ENCODE data around the gene SPRR1B.

DNA sequence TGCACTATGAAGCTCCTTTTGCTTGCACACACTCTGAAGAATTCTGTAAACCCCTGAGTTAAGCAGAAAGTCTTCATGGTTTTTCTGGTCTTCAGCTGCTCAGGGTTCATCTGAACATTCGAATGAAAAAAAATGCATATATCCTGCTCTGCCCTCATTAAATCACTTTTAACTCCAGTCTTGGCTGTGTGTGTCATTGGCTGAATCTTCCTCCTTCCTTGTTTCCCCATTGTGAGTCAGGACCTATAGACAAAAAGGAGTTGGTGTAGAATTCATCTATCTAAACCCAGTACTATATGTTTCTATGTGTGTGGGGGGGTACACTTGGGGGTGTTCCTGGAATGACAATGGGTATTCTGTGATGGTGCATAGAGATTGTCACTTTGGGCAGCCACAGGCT, 6.6 kb upstream of the SPRR1B start:
- TF ChIP-seq, protein P1, sequence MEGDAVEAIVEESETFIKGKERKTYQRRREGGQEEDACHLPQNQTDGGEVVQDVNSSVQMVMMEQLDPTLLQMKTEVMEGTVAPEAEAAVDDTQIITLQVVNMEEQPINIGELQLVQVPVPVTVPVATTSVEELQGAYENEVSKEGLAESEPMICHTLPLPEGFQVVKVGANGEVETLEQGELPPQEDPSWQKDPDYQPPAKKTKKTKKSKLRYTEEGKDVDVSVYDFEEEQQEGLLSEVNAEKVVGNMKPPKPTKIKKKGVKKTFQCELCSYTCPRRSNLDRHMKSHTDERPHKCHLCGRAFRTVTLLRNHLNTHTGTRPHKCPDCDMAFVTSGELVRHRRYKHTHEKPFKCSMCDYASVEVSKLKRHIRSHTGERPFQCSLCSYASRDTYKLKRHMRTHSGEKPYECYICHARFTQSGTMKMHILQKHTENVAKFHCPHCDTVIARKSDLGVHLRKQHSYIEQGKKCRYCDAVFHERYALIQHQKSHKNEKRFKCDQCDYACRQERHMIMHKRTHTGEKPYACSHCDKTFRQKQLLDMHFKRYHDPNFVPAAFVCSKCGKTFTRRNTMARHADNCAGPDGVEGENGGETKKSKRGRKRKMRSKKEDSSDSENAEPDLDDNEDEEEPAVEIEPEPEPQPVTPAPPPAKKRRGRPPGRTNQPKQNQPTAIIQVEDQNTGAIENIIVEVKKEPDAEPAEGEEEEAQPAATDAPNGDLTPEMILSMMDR (IDR thresholded peaks at IDR 0.05; ENCODE audit: insufficient read depth, low read length) = no peak
- TF ChIP-seq POLR2AphosphoS5 (IDR thresholded peaks at IDR 0.05; ENCODE audit: low read depth) = no peak
- TF ChIP-seq, protein P2, sequence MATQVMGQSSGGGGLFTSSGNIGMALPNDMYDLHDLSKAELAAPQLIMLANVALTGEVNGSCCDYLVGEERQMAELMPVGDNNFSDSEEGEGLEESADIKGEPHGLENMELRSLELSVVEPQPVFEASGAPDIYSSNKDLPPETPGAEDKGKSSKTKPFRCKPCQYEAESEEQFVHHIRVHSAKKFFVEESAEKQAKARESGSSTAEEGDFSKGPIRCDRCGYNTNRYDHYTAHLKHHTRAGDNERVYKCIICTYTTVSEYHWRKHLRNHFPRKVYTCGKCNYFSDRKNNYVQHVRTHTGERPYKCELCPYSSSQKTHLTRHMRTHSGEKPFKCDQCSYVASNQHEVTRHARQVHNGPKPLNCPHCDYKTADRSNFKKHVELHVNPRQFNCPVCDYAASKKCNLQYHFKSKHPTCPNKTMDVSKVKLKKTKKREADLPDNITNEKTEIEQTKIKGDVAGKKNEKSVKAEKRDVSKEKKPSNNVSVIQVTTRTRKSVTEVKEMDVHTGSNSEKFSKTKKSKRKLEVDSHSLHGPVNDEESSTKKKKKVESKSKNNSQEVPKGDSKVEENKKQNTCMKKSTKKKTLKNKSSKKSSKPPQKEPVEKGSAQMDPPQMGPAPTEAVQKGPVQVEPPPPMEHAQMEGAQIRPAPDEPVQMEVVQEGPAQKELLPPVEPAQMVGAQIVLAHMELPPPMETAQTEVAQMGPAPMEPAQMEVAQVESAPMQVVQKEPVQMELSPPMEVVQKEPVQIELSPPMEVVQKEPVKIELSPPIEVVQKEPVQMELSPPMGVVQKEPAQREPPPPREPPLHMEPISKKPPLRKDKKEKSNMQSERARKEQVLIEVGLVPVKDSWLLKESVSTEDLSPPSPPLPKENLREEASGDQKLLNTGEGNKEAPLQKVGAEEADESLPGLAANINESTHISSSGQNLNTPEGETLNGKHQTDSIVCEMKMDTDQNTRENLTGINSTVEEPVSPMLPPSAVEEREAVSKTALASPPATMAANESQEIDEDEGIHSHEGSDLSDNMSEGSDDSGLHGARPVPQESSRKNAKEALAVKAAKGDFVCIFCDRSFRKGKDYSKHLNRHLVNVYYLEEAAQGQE (IDR thresholded peaks at IDR 0.05; ENCODE audit: insufficient replicate concordance, low read depth) = no peak
